GM10266 (cell line): ENCODE results near the gene LCT.
A peak's percentile ranks its signal among the peaks of the same experiment; 100 is the strongest.

Experiments used
- DNase-seq: peaks from one replicate; pipeline ENCODE4 v3.0.0; 2012; ENCODE audit errors: extremely low spot score
- CTCF ChIP-seq: IDR thresholded peaks from 2 replicates; pipeline ENCODE4 v1.5.1; 2012; ENCODE audit warnings: mild to moderate bottlenecking, low read depth; ENCODE audit not compliant: control insufficient read depth, insufficient read depth; ENCODE audit errors: missing control alignments

Gene LCT

DNA sequence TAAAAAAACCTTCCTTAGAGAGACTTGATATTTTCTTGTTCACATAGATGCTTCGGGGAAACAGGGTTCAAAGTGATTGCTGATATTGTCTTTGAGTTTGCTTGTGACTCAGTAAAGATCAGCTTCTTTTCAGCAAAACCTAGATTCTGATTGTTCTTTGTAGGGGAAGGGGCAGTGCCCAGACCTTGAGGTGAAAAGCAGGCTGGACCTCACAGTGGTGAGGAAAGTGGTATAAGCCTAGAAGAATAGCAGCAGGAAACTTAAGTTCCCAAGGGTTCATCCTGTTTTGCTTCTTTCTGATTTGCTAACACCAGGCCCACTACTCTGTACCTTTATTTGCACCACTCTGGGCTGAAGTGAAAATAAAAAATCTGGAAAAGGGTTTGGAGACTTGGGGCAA lies 74.5 kb downstream of the LCT start:
- no peak for DNase-seq
- TF ChIP-seq CTCF = no peak

DNA sequence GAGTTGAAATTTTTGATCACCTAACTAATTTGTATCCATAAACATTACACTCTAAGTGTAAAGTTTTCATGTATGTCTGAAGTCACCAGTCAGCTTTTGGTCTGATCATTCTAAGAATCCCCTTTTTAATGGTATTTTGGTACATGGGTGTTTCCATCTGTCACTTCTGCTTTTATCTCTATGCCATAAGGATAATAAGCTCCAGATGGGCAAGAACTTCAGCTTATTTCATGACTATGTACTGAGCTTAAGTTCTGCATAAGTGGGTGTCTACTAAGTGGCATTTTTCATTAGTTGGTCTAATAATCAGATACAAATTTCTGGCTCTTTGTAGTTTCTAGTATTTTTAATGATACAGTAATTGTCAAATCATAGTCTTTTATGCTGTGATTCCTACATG lies 75.0 kb downstream of the LCT start:
- no peak for DNase-seq
- TF ChIP-seq CTCF = no peak

- TF ChIP-seq CTCF = no peak
- no peak for DNase-seq
Observed at GRCh38 chr2:135756692-135757091, 80.3 kb downstream of the LCT start.

DNA sequence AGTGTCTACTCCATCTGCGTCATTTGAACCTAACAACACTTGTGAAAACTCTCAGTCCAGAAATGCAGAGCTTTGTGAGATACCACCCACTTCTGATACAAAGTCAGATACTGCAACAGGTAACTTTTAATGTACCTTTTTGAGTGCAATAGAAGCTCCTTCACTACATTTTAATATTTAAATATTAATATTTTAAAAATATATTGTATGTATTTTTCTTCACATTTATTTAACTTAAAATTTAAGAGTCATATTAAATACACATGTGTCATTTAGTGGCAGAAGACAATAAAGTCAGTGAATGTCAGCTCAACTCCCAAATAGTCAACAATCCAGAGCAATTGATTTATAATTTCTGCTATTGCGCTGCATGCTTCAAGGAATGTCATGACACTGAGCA lies 81.4 kb downstream of the LCT start:
- DNase-seq = no peak
- no peak for TF ChIP-seq CTCF

- DNase-seq = no peak
- no peak for TF ChIP-seq CTCF
Observed at GRCh38 chr2:135745545-135745944, 91.4 kb downstream of the LCT start.

GRCh38 chr2:135744760-135745314 lies 92.1 kb downstream of the LCT start:
- peak; percentile 30 for DNase-seq
- peak; percentile 38 for TF ChIP-seq CTCF

DNA sequence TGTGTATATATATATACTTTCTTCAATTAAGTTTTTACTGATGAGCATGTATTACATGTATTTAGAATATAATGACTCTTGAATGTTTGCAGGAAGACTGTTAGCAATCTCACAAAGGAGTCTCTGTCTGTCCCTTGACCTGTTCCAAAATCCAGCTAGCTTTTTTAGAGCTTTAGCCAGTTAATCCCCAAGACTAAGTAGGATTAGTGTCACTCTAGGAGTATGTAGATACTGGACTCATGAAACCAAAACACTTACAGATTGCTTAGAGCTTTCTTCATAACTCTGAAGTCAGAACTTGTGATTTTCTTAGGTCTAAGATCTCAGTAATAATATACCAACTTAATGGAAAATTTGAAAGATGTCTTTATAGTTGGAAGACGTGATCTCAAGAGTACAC lies 93.1 kb downstream of the LCT start:
- TF ChIP-seq CTCF = no peak
- DNase-seq = no peak
